ENCODE results near the gene DRC3.
"Not testable (repeated sequence)": the region's sequence is repeated elsewhere in the genome, so short reads cannot be mapped to it uniquely, and the experiment has no call there.

The DRC3 gene

GRCh38 chr17:17941015-17941414 lies 31.6 kb upstream of the DRC3 start:
- DNase-seq (ENCODE audit: low spot score), result no peak

- DNase-seq (ENCODE audit: low spot score), result no peak
Measured at GRCh38 chr17:17942846-17943245, 29.8 kb upstream of the DRC3 start.

GRCh38 chr17:17943281-17943984 lies 29.2 kb upstream of the DRC3 start:
- DNase-seq (ENCODE audit: low spot score), result no peak

- DNase-seq (ENCODE audit: low spot score), result no peak
Measured at GRCh38 chr17:17944242-17944641, 28.4 kb upstream of the DRC3 start.

GRCh38 chr17:17944743-17945142 lies 27.9 kb upstream of the DRC3 start:
- DNase-seq (ENCODE audit: low spot score), result no peak

- DNase-seq (ENCODE audit: low spot score), result no peak
Measured at GRCh38 chr17:17946093-17946492, 26.6 kb upstream of the DRC3 start.

- no peak for DNase-seq (ENCODE audit: low spot score)
Measured at GRCh38 chr17:17947309-17947708, 25.4 kb upstream of the DRC3 start.

GRCh38 chr17:17947966-17948365 lies 24.7 kb upstream of the DRC3 start:
- DNase-seq (ENCODE audit: low spot score), result no peak

GRCh38 chr17:17950347-17950746 lies 22.3 kb upstream of the DRC3 start:
- DNase-seq (ENCODE audit: low spot score), result no peak

- DNase-seq (ENCODE audit: low spot score), result no peak
Measured at GRCh38 chr17:17950806-17951205, 21.9 kb upstream of the DRC3 start.

- no peak for DNase-seq (ENCODE audit: low spot score)
Measured at GRCh38 chr17:17951524-17951923, 21.1 kb upstream of the DRC3 start.

- DNase-seq (ENCODE audit: low spot score), result no peak
Measured at GRCh38 chr17:17952691-17953090, 20.0 kb upstream of the DRC3 start.

- DNase-seq (ENCODE audit: low spot score), result no peak
Measured at GRCh38 chr17:17954079-17954478, 18.6 kb upstream of the DRC3 start.

- DNase-seq (ENCODE audit: low spot score), result not testable (repeated sequence)
Measured at GRCh38 chr17:17955790-17956341, 16.8 kb upstream of the DRC3 start.

- no peak for DNase-seq (ENCODE audit: low spot score)
Measured at GRCh38 chr17:17957584-17957916, 15.1 kb upstream of the DRC3 start.

- DNase-seq (ENCODE audit: low spot score), result no peak
Measured at GRCh38 chr17:17958982-17959381, 13.7 kb upstream of the DRC3 start.

- DNase-seq (ENCODE audit: low spot score), result peak; percentile 21
Measured at GRCh38 chr17:17959520-17960361, 12.9 kb upstream of the DRC3 start.

GRCh38 chr17:17960500-17961030 lies 12.1 kb upstream of the DRC3 start:
- no peak for DNase-seq (ENCODE audit: low spot score)

GRCh38 chr17:17963066-17963465 lies 9.6 kb upstream of the DRC3 start:
- no peak for DNase-seq (ENCODE audit: low spot score)

GRCh38 chr17:17963694-17964436 lies 8.8 kb upstream of the DRC3 start:
- DNase-seq (ENCODE audit: low spot score), result no peak

- DNase-seq (ENCODE audit: low spot score), result no peak
Measured at GRCh38 chr17:17964710-17965109, 8.0 kb upstream of the DRC3 start.

- DNase-seq (ENCODE audit: low spot score), result no peak
Measured at GRCh38 chr17:17965152-17965721, 7.4 kb upstream of the DRC3 start.

Measured in CD4-positive, alpha-beta T cell treated with Interleukin-6 at 100 ng/mL for 8 hours (primary cell).